ENCODE measurements around the gene UBE2G1.

DNA sequence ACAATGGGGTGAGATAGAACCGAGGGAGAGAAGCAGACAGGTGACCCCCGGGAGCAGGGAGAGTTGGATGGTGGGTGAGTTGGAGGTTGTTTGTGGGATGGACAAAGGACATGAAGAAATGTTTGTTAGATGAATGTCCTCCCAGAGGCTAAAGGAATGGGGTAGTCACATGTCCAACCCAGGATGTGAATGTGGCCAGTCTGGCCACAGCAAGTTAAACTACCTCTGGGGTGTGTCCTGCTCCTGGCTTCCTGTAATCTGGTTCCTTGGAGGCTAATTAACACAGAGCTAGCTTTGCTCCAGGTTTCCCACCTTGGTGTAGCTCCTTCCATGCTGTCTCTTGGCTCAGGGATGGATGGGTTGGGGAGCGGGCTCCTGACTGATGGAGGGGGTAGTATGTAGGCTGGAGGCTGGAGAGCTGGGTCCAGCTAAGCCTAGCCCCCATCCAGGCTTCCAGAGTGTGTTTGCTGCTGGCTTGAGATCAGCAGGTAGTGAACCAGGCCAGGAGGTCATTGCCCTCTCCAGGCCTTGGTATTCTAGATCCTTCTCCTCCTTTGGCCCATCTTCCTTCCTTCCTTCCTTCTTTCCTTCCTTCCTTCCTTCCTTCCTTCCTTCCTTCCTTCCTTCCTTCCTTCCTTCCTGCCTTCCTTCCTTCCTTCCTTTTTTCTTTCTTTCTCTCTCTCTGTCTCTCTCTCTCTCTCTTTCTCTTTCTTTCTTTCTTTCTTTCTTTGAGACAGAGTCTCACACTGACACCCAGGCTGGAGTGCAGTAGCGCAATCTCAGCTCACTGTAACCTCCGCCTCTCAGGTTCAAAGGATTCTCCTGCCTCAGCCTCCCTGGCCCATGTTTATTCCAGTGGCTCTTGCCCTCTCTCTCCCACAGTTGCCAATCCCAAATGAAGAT, 28.0 kb upstream of the UBE2G1 start:
- TF ChIP-seq, protein P1, sequence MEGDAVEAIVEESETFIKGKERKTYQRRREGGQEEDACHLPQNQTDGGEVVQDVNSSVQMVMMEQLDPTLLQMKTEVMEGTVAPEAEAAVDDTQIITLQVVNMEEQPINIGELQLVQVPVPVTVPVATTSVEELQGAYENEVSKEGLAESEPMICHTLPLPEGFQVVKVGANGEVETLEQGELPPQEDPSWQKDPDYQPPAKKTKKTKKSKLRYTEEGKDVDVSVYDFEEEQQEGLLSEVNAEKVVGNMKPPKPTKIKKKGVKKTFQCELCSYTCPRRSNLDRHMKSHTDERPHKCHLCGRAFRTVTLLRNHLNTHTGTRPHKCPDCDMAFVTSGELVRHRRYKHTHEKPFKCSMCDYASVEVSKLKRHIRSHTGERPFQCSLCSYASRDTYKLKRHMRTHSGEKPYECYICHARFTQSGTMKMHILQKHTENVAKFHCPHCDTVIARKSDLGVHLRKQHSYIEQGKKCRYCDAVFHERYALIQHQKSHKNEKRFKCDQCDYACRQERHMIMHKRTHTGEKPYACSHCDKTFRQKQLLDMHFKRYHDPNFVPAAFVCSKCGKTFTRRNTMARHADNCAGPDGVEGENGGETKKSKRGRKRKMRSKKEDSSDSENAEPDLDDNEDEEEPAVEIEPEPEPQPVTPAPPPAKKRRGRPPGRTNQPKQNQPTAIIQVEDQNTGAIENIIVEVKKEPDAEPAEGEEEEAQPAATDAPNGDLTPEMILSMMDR (IDR thresholded peaks at IDR 0.05), result no peak
- no peak for TF ChIP-seq EZH2 (IDR thresholded peaks at IDR 0.05; ENCODE audit: borderline replicate concordance, insufficient read depth, low read depth, low read length, poor library complexity, severe bottlenecking)
